ENCODE measurements around the gene FGFR3. TPM values are rescaled to one million over a fixed set of nuclear protein-coding genes. Genes with fewer than 3 reads are reported as not detected.

The FGFR3 gene
- polyA plus RNA-seq, 1 of the 3 experiments (the other 2 are of a cell fraction) = 1.1 TPM

DNA sequence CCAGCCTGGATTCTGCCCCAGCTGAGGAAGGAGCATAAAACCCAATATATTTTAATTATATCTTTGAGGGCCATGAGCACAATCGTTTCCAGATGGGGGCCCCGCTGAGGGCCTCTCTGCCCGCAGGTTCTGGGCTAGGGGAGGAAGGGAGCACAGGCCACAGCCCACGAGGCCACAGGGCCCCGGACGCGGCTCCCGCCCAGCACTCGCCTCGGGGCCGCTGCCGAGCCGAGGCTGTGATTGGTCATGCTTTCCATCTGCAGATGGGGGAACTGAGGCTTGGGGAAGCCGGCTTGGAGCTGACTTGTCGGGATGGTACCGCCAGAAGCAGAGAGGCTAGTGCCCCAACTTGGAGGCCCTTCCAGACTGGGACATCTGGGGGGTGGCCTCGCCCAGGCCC is 37.8 kb upstream of the FGFR3 start:
- ChIA-PET CTCF (interaction anchor here (1.1 to 12.0 kb wide), 7 partner anchors 9 to 173 kb away, joined by 3 to 88 read pairs (median 8); no protein-coding TSS in a partner anchor), POLR2A (no interaction called here)
- Histone ChIP-seq H3K9me2 (no peaks in the 10 kb centered on the region), H3K4me2 (no peak overlapping the region), H3K27me3 (ENCODE audit: insufficient read depth) (no peaks in the 10 kb centered on the region), H3K9me3 (no peaks in the 10 kb centered on the region), H3K9ac (no peak overlapping the region), H3K27ac (ENCODE audit: low read depth in 2 of 2, low read length in 1 of 2) (no peak overlapping the region), H3K79me2 (ENCODE audit: insufficient read depth) (no peaks in the 10 kb centered on the region), H3F3A (replicated peaks; ENCODE audit: insufficient read depth) (no peaks in the 10 kb centered on the region), H2AFZ (ENCODE audit: low read depth) (no peak overlapping the region), H4K20me1 (ENCODE audit: insufficient read depth) (no peaks in the 10 kb centered on the region), H3K36me3 (replicated peaks in 1 of 2; ENCODE audit: control insufficient read depth in 1 of 2, insufficient read depth in 2 of 2, low read length in 1 of 2) (no peaks in the 10 kb centered on the region), H3K4me3 (ENCODE audit: low read depth in 2 of 2, low read length in 1 of 2) (no peak overlapping the region), H3K4me1 (ENCODE audit: control insufficient read depth in 1 of 2, insufficient read depth in 2 of 2, low read depth in 1 of 2, low read length in 1 of 2) (peaks cover 0 to 30% of the 10 kb centered on the region in 2 experiments; a peak in 1 of 4 replicates)
- TF ChIP-seq EP300 (IDR thresholded peaks at IDR 0.05; ENCODE audit: borderline replicate concordance in 1 of 2, low read depth in 1 of 2, low read length in 1 of 2) = no peak
- TF ChIP-seq, protein P1, sequence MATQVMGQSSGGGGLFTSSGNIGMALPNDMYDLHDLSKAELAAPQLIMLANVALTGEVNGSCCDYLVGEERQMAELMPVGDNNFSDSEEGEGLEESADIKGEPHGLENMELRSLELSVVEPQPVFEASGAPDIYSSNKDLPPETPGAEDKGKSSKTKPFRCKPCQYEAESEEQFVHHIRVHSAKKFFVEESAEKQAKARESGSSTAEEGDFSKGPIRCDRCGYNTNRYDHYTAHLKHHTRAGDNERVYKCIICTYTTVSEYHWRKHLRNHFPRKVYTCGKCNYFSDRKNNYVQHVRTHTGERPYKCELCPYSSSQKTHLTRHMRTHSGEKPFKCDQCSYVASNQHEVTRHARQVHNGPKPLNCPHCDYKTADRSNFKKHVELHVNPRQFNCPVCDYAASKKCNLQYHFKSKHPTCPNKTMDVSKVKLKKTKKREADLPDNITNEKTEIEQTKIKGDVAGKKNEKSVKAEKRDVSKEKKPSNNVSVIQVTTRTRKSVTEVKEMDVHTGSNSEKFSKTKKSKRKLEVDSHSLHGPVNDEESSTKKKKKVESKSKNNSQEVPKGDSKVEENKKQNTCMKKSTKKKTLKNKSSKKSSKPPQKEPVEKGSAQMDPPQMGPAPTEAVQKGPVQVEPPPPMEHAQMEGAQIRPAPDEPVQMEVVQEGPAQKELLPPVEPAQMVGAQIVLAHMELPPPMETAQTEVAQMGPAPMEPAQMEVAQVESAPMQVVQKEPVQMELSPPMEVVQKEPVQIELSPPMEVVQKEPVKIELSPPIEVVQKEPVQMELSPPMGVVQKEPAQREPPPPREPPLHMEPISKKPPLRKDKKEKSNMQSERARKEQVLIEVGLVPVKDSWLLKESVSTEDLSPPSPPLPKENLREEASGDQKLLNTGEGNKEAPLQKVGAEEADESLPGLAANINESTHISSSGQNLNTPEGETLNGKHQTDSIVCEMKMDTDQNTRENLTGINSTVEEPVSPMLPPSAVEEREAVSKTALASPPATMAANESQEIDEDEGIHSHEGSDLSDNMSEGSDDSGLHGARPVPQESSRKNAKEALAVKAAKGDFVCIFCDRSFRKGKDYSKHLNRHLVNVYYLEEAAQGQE (IDR thresholded peaks at IDR 0.05; ENCODE audit: low read depth, low read length) = no peak
- DNase-seq = no peak
- 88% methylated on average over 11 of the region's 17 CpGs for WGBS (ENCODE audit: low lambda C conversion rate)

- Histone ChIP-seq H3K4me2 (no peak overlapping the region), H3K27ac (ENCODE audit: low read depth in 2 of 2, low read length in 1 of 2) (no peak overlapping the region; a peak in 1 of 4 replicates), H3K4me1 (ENCODE audit: control insufficient read depth in 1 of 2, insufficient read depth in 2 of 2, low read depth in 1 of 2, low read length in 1 of 2) (peaks cover 0 to 30% of the 10 kb centered on the region in 2 experiments; a peak in 1 of 4 replicates), H3K4me3 (ENCODE audit: low read depth in 2 of 2, low read length in 1 of 2) (no peak overlapping the region), H3K9ac (no peak overlapping the region), H3K36me3 (replicated peaks in 1 of 2; ENCODE audit: control insufficient read depth in 1 of 2, insufficient read depth in 2 of 2, low read length in 1 of 2) (no peaks in the 10 kb centered on the region), H3F3A (replicated peaks; ENCODE audit: insufficient read depth) (no peaks in the 10 kb centered on the region), H3K9me3 (no peaks in the 10 kb centered on the region), H4K20me1 (ENCODE audit: insufficient read depth) (no peaks in the 10 kb centered on the region), H3K79me2 (ENCODE audit: insufficient read depth) (no peaks in the 10 kb centered on the region), H3K9me2 (no peaks in the 10 kb centered on the region), H3K27me3 (ENCODE audit: insufficient read depth) (no peaks in the 10 kb centered on the region), H2AFZ (ENCODE audit: low read depth) (no peak overlapping the region)
- POLR2A ChIA-PET = no interaction called here
- no peak for TF ChIP-seq EZH2phosphoT487 (IDR thresholded peaks at IDR 0.05; ENCODE audit: borderline replicate concordance, low read depth)
- TF ChIP-seq GATA2 (CRISPR knock-in tag; IDR thresholded peaks at IDR 0.05) = no peak
- TF ChIP-seq RAD21 (IDR thresholded peaks at IDR 0.05; ENCODE audit: low read length) = no peak
- TF ChIP-seq FOXM1 (IDR thresholded peaks at IDR 0.05; ENCODE audit: low read depth) = no peak
- TF ChIP-seq MXI1 (IDR thresholded peaks at IDR 0.05; ENCODE audit: low read depth, low read length) = no peak
- no peak for TF ChIP-seq RXRA (IDR thresholded peaks at IDR 0.05; ENCODE audit: borderline replicate concordance, low read depth)
- TF ChIP-seq POLR2AphosphoS5 (IDR thresholded peaks at IDR 0.05; ENCODE audit: low read depth, low read length) = no peak
- no peak for TF ChIP-seq CHD2 (IDR thresholded peaks at IDR 0.05; ENCODE audit: low read length, partially characterized antibody)
- no peak for TF ChIP-seq SIN3A (IDR thresholded peaks at IDR 0.05; ENCODE audit: borderline replicate concordance, low read depth, low read length)
- no peak for TF ChIP-seq TCF12 (IDR thresholded peaks at IDR 0.05)
- TF ChIP-seq NRF1 (IDR thresholded peaks at IDR 0.05; ENCODE audit: low read depth, low read length) = no peak
- no peak for TF ChIP-seq YY1 (IDR thresholded peaks at IDR 0.05; ENCODE audit: low read depth)
- TF ChIP-seq RCOR1 (IDR thresholded peaks at IDR 0.05; ENCODE audit: low read length) = no peak
- TF ChIP-seq TEAD4 (IDR thresholded peaks at IDR 0.05; ENCODE audit: borderline replicate concordance, insufficient read depth) = no peak
- TF ChIP-seq, protein P2, sequence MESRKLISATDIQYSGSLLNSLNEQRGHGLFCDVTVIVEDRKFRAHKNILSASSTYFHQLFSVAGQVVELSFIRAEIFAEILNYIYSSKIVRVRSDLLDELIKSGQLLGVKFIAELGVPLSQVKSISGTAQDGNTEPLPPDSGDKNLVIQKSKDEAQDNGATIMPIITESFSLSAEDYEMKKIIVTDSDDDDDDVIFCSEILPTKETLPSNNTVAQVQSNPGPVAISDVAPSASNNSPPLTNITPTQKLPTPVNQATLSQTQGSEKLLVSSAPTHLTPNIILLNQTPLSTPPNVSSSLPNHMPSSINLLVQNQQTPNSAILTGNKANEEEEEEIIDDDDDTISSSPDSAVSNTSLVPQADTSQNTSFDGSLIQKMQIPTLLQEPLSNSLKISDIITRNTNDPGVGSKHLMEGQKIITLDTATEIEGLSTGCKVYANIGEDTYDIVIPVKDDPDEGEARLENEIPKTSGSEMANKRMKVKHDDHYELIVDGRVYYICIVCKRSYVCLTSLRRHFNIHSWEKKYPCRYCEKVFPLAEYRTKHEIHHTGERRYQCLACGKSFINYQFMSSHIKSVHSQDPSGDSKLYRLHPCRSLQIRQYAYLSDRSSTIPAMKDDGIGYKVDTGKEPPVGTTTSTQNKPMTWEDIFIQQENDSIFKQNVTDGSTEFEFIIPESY (IDR thresholded peaks at IDR 0.05; ENCODE audit: borderline replicate concordance, low read depth) = no peak
- no peak for TF ChIP-seq FOSL2 (IDR thresholded peaks at IDR 0.05; ENCODE audit: borderline replicate concordance, low read depth)
- no peak for TF ChIP-seq MEF2A (IDR thresholded peaks at IDR 0.05; ENCODE audit: borderline replicate concordance, low read depth)
- TF ChIP-seq IRF3 (IDR thresholded peaks at IDR 0.05; ENCODE audit: low read depth, low read length) = no peak
- WGBS (ENCODE audit: low lambda C conversion rate) = 81% methylated on average over 5 of the region's 18 CpGs
- CTCF ChIA-PET = interaction anchor here (0.6 to 12.0 kb wide), 5 partner anchors 8 to 143 kb away, joined by 3 to 88 read pairs (median 10); no protein-coding TSS in a partner anchor
- DNase-seq = peak; percentile 63
These were observed 37.0 kb upstream of the FGFR3 start for GRCh38 chr4:1756079-1756478.

Measured in SK-N-SH (cell line).